Fibroblast of lung (primary cell): ENCODE results near the gene AMPD2. TPM values are rescaled to one million over a fixed set of nuclear protein-coding genes. Genes with fewer than 3 reads are reported as not detected.

ENCODE experiments used
- DNase-seq, 2 donors: peaks; one replicate each; pipeline versions ENCODE4 v3.0.0 to v3.0.0-alpha.2; 2010; ENCODE audit warnings: low read depth in 2 of 2
- H2AFZ ChIP-seq: 2 replicates; pipeline ENCODE4 v1.5.1; 2012; ENCODE audit warnings: low read length, control low read depth, inconsistent platforms
- H3K27ac ChIP-seq: 2 replicates; pipeline ENCODE4 v1.5.1; 2011; ENCODE audit warnings: low read length, control low read depth; ENCODE audit not compliant: insufficient read depth
- H3K27me3 ChIP-seq: 2 replicates; pipeline ENCODE4 v1.5.1; 2011; ENCODE audit warnings: mild to moderate bottlenecking, low read length; ENCODE audit not compliant: control insufficient read depth, insufficient read depth
- H3K36me3 ChIP-seq: 2 replicates; pipeline ENCODE4 v1.5.1; 2011; ENCODE audit warnings: low read length; ENCODE audit not compliant: control insufficient read depth, insufficient read depth
- H3K4me1 ChIP-seq: 2 replicates; pipeline ENCODE4 v1.5.1; 2011; ENCODE audit warnings: low read length; ENCODE audit not compliant: control insufficient read depth, insufficient read depth; ENCODE audit errors: extremely low read depth
- H3K4me2 ChIP-seq: 2 replicates; pipeline ENCODE4 v1.5.1; 2011; ENCODE audit warnings: low read length, control low read depth; ENCODE audit not compliant: insufficient read depth; ENCODE audit errors: extremely low read depth
- H3K4me3 ChIP-seq, 4 experiments: fragments of 200-600 bp in 1 of 4; sonication (generic) in 1 of 4; replicated peaks in 1 of 4; 2 replicates each; pipeline ENCODE4 v1.5.1; 2011 to 2016; ENCODE audit warnings: low read length in 4 of 4, low read depth in 3 of 4, mild to moderate bottlenecking in 3 of 4, control low read depth in 2 of 4, inconsistent platforms in 1 of 4, mixed read lengths in 1 of 4; ENCODE audit not compliant: insufficient read depth in 1 of 4; ENCODE audit errors: control extremely low read depth in 1 of 4
- H3K79me2 ChIP-seq: 2 replicates; pipeline ENCODE4 v1.5.1; 2012; ENCODE audit warnings: mild to moderate bottlenecking, low read length, inconsistent platforms; ENCODE audit not compliant: control insufficient read depth, insufficient read depth
- H3K9ac ChIP-seq: 2 replicates; pipeline ENCODE4 v1.5.1; 2011; ENCODE audit warnings: mild to moderate bottlenecking, low read length, control low read depth; ENCODE audit not compliant: insufficient read depth
- H3K9me3 ChIP-seq: 2 replicates; pipeline ENCODE4 v1.5.1; 2012; ENCODE audit warnings: low read depth, low read length; ENCODE audit not compliant: control insufficient read depth, insufficient read depth
- H4K20me1 ChIP-seq: 2 replicates; pipeline ENCODE4 v1.5.1; 2011; ENCODE audit warnings: low read length; ENCODE audit not compliant: control insufficient read depth, insufficient read depth; ENCODE audit errors: extremely low read depth
- EZH2 ChIP-seq: IDR thresholded peaks from 2 replicates; pipeline ENCODE4 v1.5.1; 2012; ENCODE audit warnings: low read length, control low read depth, mild to moderate bottlenecking; ENCODE audit errors: missing control alignments
- polyA plus RNA-seq, 2 donors: library from polyadenylated mRNA; depleted of rRNA in 1 of 2; stranded (reverse) in 1 of 2; unstranded in 1 of 2; fragments of >200 nt; gene quantifications; 2 replicates each; pipeline ENCODE4 v1.2.1, GENCODE V29; 2011 to 2012; ENCODE audit warnings: missing spikeins in 1 of 2
- total RNA-seq: library from RNA; depleted of rRNA; stranded (reverse); fragments of >200 nt; gene quantifications from 2 replicates; pipeline ENCODE4 v1.2.1, GENCODE V29; 2014
- TF ChIP-seq, protein P1 (sequence below), 2 donors: IDR thresholded peaks in 1 of 2; conservative IDR thresholded peaks in 1 of 2; 1 replicate in 1 of 2; 2 replicates in 1 of 2; pipeline ENCODE4 v1.5.1; 2011 to 2012; ENCODE audit warnings: low read length in 2 of 2, control low read depth in 1 of 2, inconsistent platforms in 1 of 2, low read depth in 1 of 2, mild to moderate bottlenecking in 1 of 2

AMPD2 gene
- total and polyA plus RNA-seq, 2 donors (not counting 1 experiment from before 2014, with no cell fraction given) = 23.0 to 51.9 TPM

DNA sequence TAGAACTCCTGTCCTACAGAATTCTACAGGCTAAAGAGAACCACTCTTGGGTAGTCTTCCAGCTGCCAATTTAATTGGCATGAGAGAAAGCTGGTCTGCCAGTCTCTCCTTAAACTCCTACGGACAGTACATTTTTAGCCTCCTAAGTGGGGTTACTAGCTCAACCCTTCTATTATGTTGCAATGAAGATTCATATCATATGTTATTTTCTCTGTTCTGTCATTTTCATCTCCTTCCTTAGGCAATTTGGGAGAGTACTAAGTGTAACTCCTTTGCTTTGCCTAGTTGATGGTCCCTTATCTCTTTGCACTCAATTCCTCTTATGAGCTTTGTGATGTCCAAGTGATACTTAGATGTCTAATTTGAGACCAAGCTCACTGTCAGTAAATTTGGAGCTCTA lies 14.3 kb upstream of the AMPD2 start:
- Histone ChIP-seq H3K4me1 (peaks cover 1% of the 10 kb centered on the region), H3K27me3 (no peaks in the 10 kb centered on the region), H3K9ac (no peak overlapping the region), H3K4me3 (no peak overlapping the region), H3K9me3 (no peaks in the 10 kb centered on the region), H4K20me1 (no peaks in the 10 kb centered on the region), H3K4me2 (no peak overlapping the region), H3K27ac (no peak overlapping the region), H2AFZ (no peak overlapping the region), H3K79me2 (no peaks in the 10 kb centered on the region), H3K36me3 (no peaks in the 10 kb centered on the region)
- DNase-seq = no peak
- no peak for TF ChIP-seq EZH2
- TF ChIP-seq, protein P1, sequence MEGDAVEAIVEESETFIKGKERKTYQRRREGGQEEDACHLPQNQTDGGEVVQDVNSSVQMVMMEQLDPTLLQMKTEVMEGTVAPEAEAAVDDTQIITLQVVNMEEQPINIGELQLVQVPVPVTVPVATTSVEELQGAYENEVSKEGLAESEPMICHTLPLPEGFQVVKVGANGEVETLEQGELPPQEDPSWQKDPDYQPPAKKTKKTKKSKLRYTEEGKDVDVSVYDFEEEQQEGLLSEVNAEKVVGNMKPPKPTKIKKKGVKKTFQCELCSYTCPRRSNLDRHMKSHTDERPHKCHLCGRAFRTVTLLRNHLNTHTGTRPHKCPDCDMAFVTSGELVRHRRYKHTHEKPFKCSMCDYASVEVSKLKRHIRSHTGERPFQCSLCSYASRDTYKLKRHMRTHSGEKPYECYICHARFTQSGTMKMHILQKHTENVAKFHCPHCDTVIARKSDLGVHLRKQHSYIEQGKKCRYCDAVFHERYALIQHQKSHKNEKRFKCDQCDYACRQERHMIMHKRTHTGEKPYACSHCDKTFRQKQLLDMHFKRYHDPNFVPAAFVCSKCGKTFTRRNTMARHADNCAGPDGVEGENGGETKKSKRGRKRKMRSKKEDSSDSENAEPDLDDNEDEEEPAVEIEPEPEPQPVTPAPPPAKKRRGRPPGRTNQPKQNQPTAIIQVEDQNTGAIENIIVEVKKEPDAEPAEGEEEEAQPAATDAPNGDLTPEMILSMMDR (conservative IDR thresholded peaks at IDR 0.05 in 1 of 2, IDR thresholded peaks at IDR 0.05 in 1 of 2; ENCODE audit: low read depth in 1 of 2, low read length in 2 of 2) = no peak

DNA sequence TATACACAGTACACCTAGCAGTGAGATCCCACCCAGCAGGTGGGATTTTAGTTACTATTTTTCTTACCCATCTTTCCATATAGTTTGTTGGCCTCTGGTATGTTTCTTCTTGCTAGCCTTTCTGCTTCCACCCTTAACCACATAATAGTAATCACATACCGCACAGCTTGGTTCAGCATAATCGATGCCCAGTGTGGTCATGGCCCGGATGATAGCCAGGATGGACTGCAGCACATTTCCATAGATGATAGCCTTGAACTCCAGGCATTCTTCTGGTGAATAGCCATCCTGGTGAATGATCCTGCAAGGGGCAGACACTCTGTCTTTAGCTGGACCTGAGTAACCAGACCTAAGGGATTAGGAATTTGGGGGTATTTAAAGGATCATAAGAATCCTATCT lies 9.8 kb upstream of the AMPD2 start:
- Histone ChIP-seq H3K4me3 (no peak overlapping the region), H3K4me2 (no peak overlapping the region), H3K36me3 (no peaks in the 10 kb centered on the region), H3K4me1 (peaks cover 12% of the 10 kb centered on the region), H4K20me1 (no peaks in the 10 kb centered on the region), H3K79me2 (no peaks in the 10 kb centered on the region), H3K9ac (no peak overlapping the region), H3K27ac (no peak overlapping the region), H3K27me3 (no peaks in the 10 kb centered on the region), H2AFZ (no peak overlapping the region), H3K9me3 (no peaks in the 10 kb centered on the region)
- TF ChIP-seq, protein P1 (conservative IDR thresholded peaks at IDR 0.05 in 1 of 2, IDR thresholded peaks at IDR 0.05 in 1 of 2; ENCODE audit: low read depth in 1 of 2, low read length in 2 of 2) = no peak
- no peak for TF ChIP-seq EZH2
- DNase-seq = peak in 1 of 2 donors; percentile 62

DNA sequence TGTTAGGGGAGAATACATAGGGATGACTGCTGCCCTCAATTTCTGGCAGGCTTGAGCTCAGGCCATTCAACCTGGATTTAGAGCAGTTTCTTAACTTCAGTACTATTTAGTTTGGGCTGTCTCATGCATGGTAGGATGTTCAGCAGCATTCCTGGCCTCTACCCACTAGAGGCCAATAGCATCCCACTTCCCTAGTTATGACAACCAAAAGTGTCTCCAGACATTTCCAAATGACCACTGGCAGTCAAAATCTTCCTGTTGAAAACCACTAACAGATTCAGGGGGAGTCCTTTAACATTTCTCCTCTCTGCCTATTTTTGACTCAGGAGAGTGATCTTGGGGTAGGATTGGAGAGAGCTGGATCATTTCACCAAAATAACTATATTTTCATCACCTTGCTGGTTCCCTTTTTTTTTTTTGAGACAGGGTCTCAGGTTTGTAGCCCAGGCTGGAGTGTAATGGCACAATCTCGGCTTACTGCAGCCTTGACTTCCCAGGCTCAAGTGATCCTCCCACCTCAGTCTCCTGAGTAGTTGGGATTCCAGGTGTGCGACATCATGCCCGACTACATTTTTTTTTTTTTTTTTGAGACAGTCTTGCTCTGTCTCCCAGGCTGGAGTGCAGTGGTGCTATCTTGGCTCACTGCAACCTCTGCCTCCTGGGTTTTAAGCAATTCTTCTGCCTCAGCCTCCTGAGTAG lies 8.9 kb upstream of the AMPD2 start:
- Histone ChIP-seq H4K20me1 (no peaks in the 10 kb centered on the region), H3K9me3 (no peaks in the 10 kb centered on the region), H3K4me1 (peaks cover 12% of the 10 kb centered on the region), H3K9ac (no peak overlapping the region), H3K4me3 (no peak overlapping the region), H3K79me2 (no peaks in the 10 kb centered on the region), H3K36me3 (no peaks in the 10 kb centered on the region), H3K27me3 (no peaks in the 10 kb centered on the region), H3K4me2 (no peak overlapping the region), H3K27ac (no peak overlapping the region), H2AFZ (no peak overlapping the region)
- TF ChIP-seq, protein P1 (conservative IDR thresholded peaks at IDR 0.05 in 1 of 2, IDR thresholded peaks at IDR 0.05 in 1 of 2; ENCODE audit: low read depth in 1 of 2, low read length in 2 of 2) = no peak
- TF ChIP-seq EZH2 = no peak
- peak in 1 of 2 donors; percentile 76 for DNase-seq
